GM12864 (cell line): Measurements from ENCODE around the gene UBN1.
"Not testable (repeated sequence)": the region's sequence is repeated elsewhere in the genome, so short reads cannot be mapped to it uniquely, and the experiment has no call there.

Experiments
- DNase-seq: peaks from one replicate; pipeline ENCODE4 v3.0.0-alpha.2; 2011; ENCODE audit warnings: low read depth
- H3K4me3 ChIP-seq: 2 replicates; pipeline ENCODE4 v1.5.1; 2011; ENCODE audit warnings: mild to moderate bottlenecking, low read depth, low read length, control low read depth
- CTCF ChIP-seq: IDR thresholded peaks from 2 replicates; pipeline ENCODE4 v1.5.1; 2011; ENCODE audit warnings: low read depth, mild to moderate bottlenecking, moderate library complexity, low read length, control low read depth, inconsistent platforms; ENCODE audit errors: missing control alignments

The UBN1 gene

DNA sequence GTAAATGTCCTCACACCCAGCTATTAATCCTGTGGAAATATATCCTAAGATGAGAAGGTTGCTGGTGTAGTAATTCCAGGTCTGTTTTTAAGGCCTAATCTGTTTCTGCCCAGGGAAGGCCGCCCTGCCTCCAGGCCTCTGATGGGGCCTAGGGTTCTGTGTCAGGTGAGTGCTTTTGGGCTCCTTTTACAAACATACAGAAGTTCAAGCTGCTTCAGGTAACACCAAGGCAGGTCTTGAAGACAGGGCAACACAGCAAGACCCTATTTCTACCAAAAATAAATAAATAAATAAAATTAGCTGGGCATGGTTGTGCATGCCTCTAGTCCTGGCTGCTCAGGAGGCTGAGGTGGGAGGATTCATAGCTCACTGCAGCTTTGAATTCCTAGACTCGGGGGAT is 80.4 kb downstream of the UBN1 start:
- no peak for TF ChIP-seq CTCF
- no peak overlapping the region for H3K4me3 ChIP-seq
- no peak for DNase-seq

DNA sequence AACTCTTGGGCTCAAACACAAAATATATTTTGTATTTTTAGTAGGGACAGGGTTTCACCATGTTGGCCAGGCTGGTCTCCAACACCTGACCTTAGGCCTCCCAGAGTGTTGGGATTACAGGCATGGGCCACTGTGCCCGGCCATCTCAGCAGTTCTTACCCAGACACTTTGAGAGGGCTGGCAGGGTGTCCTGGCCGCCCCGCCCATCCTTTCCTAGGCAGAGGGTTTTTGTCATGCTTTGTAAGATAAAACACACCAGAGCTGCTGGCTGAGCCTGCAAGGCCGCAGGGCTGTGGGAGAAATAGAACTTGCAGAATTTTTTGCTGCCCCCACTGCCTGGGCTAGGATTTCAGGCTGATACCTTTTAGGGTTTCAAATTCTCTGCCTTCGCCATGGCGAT is 80.9 kb downstream of the UBN1 start:
- TF ChIP-seq CTCF, result no peak
- no peak for DNase-seq
- H3K4me3 ChIP-seq, result no peak overlapping the region

- DNase-seq, H3K4me3 ChIP-seq: not testable (repeated sequence)
Measured at GRCh38 chr16:4929619-4930018, 82.3 kb downstream of the UBN1 start.

- DNase-seq, result no peak
- no peak for TF ChIP-seq CTCF
- H3K4me3 ChIP-seq, result no peak overlapping the region
Measured at GRCh38 chr16:4931381-4931780, 84.1 kb downstream of the UBN1 start.
